Neural cell (in vitro differentiated cells): ENCODE data around the gene DOCK7. TPM values are rescaled to one million over a fixed set of nuclear protein-coding genes. Genes with fewer than 3 reads are reported as not detected.
"Not testable (repeated sequence)": the region's sequence is repeated elsewhere in the genome, so short reads cannot be mapped to it uniquely, and the experiment has no call there.

ENCODE experiments used
- H2AFZ ChIP-seq: fragments of 200-600, 300-800 bp; sonication (generic), shearing (Covaris generic); 2 replicates; pipeline ENCODE4 v1.6.0; 2014; ENCODE audit warnings: low read depth, mild to moderate bottlenecking, antibody characterized with exemption, low read length, moderate library complexity
- H3F3A ChIP-seq: fragments of 200-600 bp; shearing (Covaris generic); 2 replicates; pipeline ENCODE4 v1.6.1; 2016; ENCODE audit warnings: mild to moderate bottlenecking, moderate library complexity, mixed read lengths, antibody characterized with exemption, low read length; ENCODE audit not compliant: insufficient read depth, poor library complexity, severe bottlenecking
- H3K27ac ChIP-seq: fragments of 200-600, 300-800 bp; sonication (generic), shearing (Covaris generic); 2 replicates; pipeline ENCODE4 v1.5.1; 2014; ENCODE audit warnings: mild to moderate bottlenecking, low read length, moderate library complexity
- H3K27me3 ChIP-seq: fragments of 300-800, 200-600 bp; sonication (generic), shearing (Covaris generic); 2 replicates; pipeline ENCODE4 v1.6.0; 2014; ENCODE audit warnings: mild to moderate bottlenecking, low read depth, low read length, moderate library complexity; ENCODE audit not compliant: insufficient read depth
- H3K36me3 ChIP-seq: fragments of 300-800, 200-600 bp; sonication (generic), shearing (Covaris generic); 2 replicates; pipeline ENCODE4 v1.5.1; 2014; ENCODE audit warnings: mild to moderate bottlenecking, antibody characterized with exemption, low read length, moderate library complexity; ENCODE audit not compliant: insufficient read depth
- H3K4me2 ChIP-seq: fragments of 300-800, 200-600 bp; sonication (generic), shearing (Covaris generic); 2 replicates; pipeline ENCODE4 v1.6.0; 2014; ENCODE audit warnings: mild to moderate bottlenecking, low read length
- H3K4me3 ChIP-seq: fragments of 300-800, 200-600 bp; sonication (generic), shearing (Covaris generic); 2 replicates; pipeline ENCODE4 v1.5.1; 2014; ENCODE audit warnings: mild to moderate bottlenecking, low read length, moderate library complexity
- H3K79me2 ChIP-seq: fragments of 200-600 bp; shearing (Covaris generic); replicated peaks from 2 replicates; pipeline ENCODE4 v1.6.0; 2014; ENCODE audit warnings: mild to moderate bottlenecking, low read length, moderate library complexity; ENCODE audit not compliant: insufficient read depth
- H3K9ac ChIP-seq: fragments of 300-800, 200-600 bp; sonication (generic), shearing (Covaris generic); 2 replicates; pipeline ENCODE4 v1.6.1; 2016; ENCODE audit warnings: mild to moderate bottlenecking, low read length, mixed read lengths
- H3K9me2 ChIP-seq: fragments of 200-600 bp; shearing (Covaris generic); 2 replicates; pipeline ENCODE4 v1.6.1; 2016; ENCODE audit warnings: mild to moderate bottlenecking, low read length, mixed read lengths; ENCODE audit not compliant: insufficient read depth
- H3K9me3 ChIP-seq: fragments of 200-600, 300-800 bp; sonication (generic), shearing (Covaris generic); 2 replicates; pipeline ENCODE4 v1.6.1; 2016; ENCODE audit warnings: mild to moderate bottlenecking, mixed run types, low read length, moderate library complexity, mixed read lengths
- H4K20me1 ChIP-seq: fragments of 200-600 bp; shearing (Covaris generic); 2 replicates; pipeline ENCODE4 v1.6.1; 2016; ENCODE audit warnings: mild to moderate bottlenecking, mixed run types; ENCODE audit not compliant: insufficient read depth
- CTCF ChIP-seq: fragments of 450-650 bp; IDR thresholded peaks from 2 replicates; pipeline ENCODE4 v1.5.1; 2014; ENCODE audit warnings: antibody characterized with exemption, mild to moderate bottlenecking, moderate library complexity; ENCODE audit not compliant: poor library complexity, severe bottlenecking
- EP300 ChIP-seq: fragments of 450-650 bp; conservative IDR thresholded peaks from 2 replicates; pipeline ENCODE4 v1.6.1; 2014; ENCODE audit warnings: antibody characterized with exemption, mild to moderate bottlenecking, moderate library complexity; ENCODE audit not compliant: poor library complexity, severe bottlenecking
- EZH2 ChIP-seq: fragments of 200-600, 300-800 bp; shearing (Covaris generic), sonication (generic); IDR thresholded peaks from 2 replicates; pipeline ENCODE4 v1.6.1; 2014; ENCODE audit warnings: antibody characterized with exemption, low read length, borderline replicate concordance, mild to moderate bottlenecking; ENCODE audit not compliant: insufficient read depth, poor library complexity, severe bottlenecking
- MXI1 ChIP-seq: fragments of 450-650 bp; conservative IDR thresholded peaks from 2 replicates; pipeline ENCODE4 v1.6.1; 2014; ENCODE audit warnings: antibody characterized with exemption, mild to moderate bottlenecking; ENCODE audit not compliant: poor library complexity, severe bottlenecking
- POLR2AphosphoS5 ChIP-seq: IDR thresholded peaks from 2 replicates; pipeline ENCODE4 v1.6.1; 2012
- RAD21 ChIP-seq: fragments of 450-650 bp; conservative IDR thresholded peaks from 2 replicates; pipeline ENCODE4 v1.6.1; 2014; ENCODE audit warnings: antibody characterized with exemption, mild to moderate bottlenecking, moderate library complexity
- REST ChIP-seq: IDR thresholded peaks from 2 replicates; pipeline ENCODE4 v1.6.1; 2012; ENCODE audit warnings: borderline replicate concordance
- SMC3 ChIP-seq: fragments of 450-650 bp; conservative IDR thresholded peaks from 2 replicates; pipeline ENCODE4 v1.6.1; 2014; ENCODE audit warnings: antibody characterized with exemption, mild to moderate bottlenecking, moderate library complexity; ENCODE audit not compliant: poor library complexity
- TAF1 ChIP-seq: IDR thresholded peaks from 2 replicates; pipeline ENCODE4 v1.6.1; 2012; ENCODE audit warnings: low read depth
- polyA plus RNA-seq: library from polyadenylated mRNA; depleted of rRNA; stranded (reverse); fragments of >200 nt; gene quantifications from 2 replicates; pipeline ENCODE4 v1.2.3, GENCODE V29; 2014

Gene DOCK7
- polyA plus RNA-seq, 1 donor from 2014 or later: 129 TPM

GRCh38 chr1:62707744-62708120, 19.5 kb upstream of the DOCK7 start:
- H3K27me3 ChIP-seq: no peaks in the 10 kb centered on the region
- no peak overlapping the region for H3K4me2 ChIP-seq
- H3K79me2 ChIP-seq: no peaks in the 10 kb centered on the region
- no peaks in the 10 kb centered on the region for H3K9me3 ChIP-seq
- H4K20me1 ChIP-seq: no peaks in the 10 kb centered on the region
- H3K36me3 ChIP-seq: no peaks in the 10 kb centered on the region
- no peaks in the 10 kb centered on the region for H3K9me2 ChIP-seq
- no peak overlapping the region for H2AFZ ChIP-seq
- no peaks in the 10 kb centered on the region for H3F3A ChIP-seq
- no peak overlapping the region for H3K27ac ChIP-seq
- H3K9ac ChIP-seq: no peak overlapping the region
- no peak overlapping the region for H3K4me3 ChIP-seq
- TF ChIP-seq EZH2: no peak
- no peak for TF ChIP-seq REST
- TF ChIP-seq TAF1: no peak
- TF ChIP-seq SMC3: no peak
- no peak for TF ChIP-seq POLR2AphosphoS5
- TF ChIP-seq RAD21: no peak
- no peak for TF ChIP-seq CTCF
- no peak for TF ChIP-seq MXI1
- TF ChIP-seq EP300: no peak

- Histone ChIP-seq H3F3A (no peaks in the 10 kb centered on the region), H3K4me3 (no peak overlapping the region), H3K4me2 (no peak overlapping the region), H3K9ac (no peak overlapping the region), H3K9me3 (no peaks in the 10 kb centered on the region), H4K20me1 (no peaks in the 10 kb centered on the region), H3K27me3 (no peaks in the 10 kb centered on the region), H3K79me2 (no peaks in the 10 kb centered on the region), H2AFZ (no peak overlapping the region), H3K9me2 (no peaks in the 10 kb centered on the region), H3K36me3 (no peaks in the 10 kb centered on the region), H3K27ac (no peak overlapping the region)
- no peak for TF ChIP-seq EZH2
- no peak for TF ChIP-seq TAF1
- no peak for TF ChIP-seq MXI1
- no peak for TF ChIP-seq CTCF
- no peak for TF ChIP-seq POLR2AphosphoS5
- no peak for TF ChIP-seq EP300
- no peak for TF ChIP-seq REST
- TF ChIP-seq SMC3: no peak
- TF ChIP-seq RAD21: no peak
Measured at GRCh38 chr1:62706985-62707743, 19.0 kb upstream of the DOCK7 start.

- not testable (repeated sequence) for H4K20me1 ChIP-seq, H3K27ac ChIP-seq, H3K9me3 ChIP-seq, H3K79me2 ChIP-seq, H2AFZ ChIP-seq, H3F3A ChIP-seq, H3K27me3 ChIP-seq, H3K36me3 ChIP-seq, H3K9me2 ChIP-seq, H3K4me2 ChIP-seq, H3K9ac ChIP-seq, H3K4me3 ChIP-seq
Measured at GRCh38 chr1:62698161-62698560, 10.0 kb upstream of the DOCK7 start.
